Astrocyte (in vitro differentiated cells and primary cell): ENCODE measurements around the gene MICAL3. TPM values are rescaled to one million over a fixed set of nuclear protein-coding genes. Genes with fewer than 3 reads are reported as not detected.
A peak's percentile ranks its signal among the peaks of the same experiment; 100 is the strongest.

Experiments
- DNase-seq: peaks from one replicate; pipeline ENCODE4 v3.0.0-alpha.2; 2010; ENCODE audit warnings: low read depth
- FAIRE-seq: peaks from 2 replicates; lab custom pipeline; 2011; peaks lifted over from hg19 to GRCh38; lab: Jason Lieb, UNC
- H2AFZ ChIP-seq: 2 replicates; pipeline ENCODE4 v1.6.0; 2012; ENCODE audit warnings: low read depth, low read length, inconsistent platforms
- H3K27ac ChIP-seq: 2 replicates; pipeline ENCODE4 v1.5.1; 2011; ENCODE audit warnings: low read depth, low read length, inconsistent platforms
- H3K27me3 ChIP-seq: 2 replicates; pipeline ENCODE4 v1.6.0; 2011; ENCODE audit warnings: low read length, inconsistent platforms; ENCODE audit not compliant: insufficient read depth
- H3K36me3 ChIP-seq: 2 replicates; pipeline ENCODE4 v1.5.1; 2011; ENCODE audit warnings: low read length, inconsistent platforms; ENCODE audit not compliant: insufficient read depth
- H3K4me1 ChIP-seq: 2 replicates; pipeline ENCODE4 v1.5.1; 2011; ENCODE audit warnings: low read length, inconsistent platforms; ENCODE audit not compliant: insufficient read depth
- H3K4me2 ChIP-seq: 2 replicates; pipeline ENCODE4 v1.6.0; 2012; ENCODE audit warnings: low read length, inconsistent platforms
- H3K4me3 ChIP-seq: 2 replicates; pipeline ENCODE4 v1.5.1; 2011; ENCODE audit warnings: low read depth, mild to moderate bottlenecking, low read length, inconsistent platforms; ENCODE audit not compliant: insufficient read depth
- H3K79me2 ChIP-seq: 2 replicates; pipeline ENCODE4 v1.6.0; 2012; ENCODE audit warnings: mild to moderate bottlenecking, low read length, inconsistent platforms; ENCODE audit not compliant: insufficient read depth
- H3K9ac ChIP-seq: 2 replicates; pipeline ENCODE4 v1.6.0; 2012; ENCODE audit warnings: mild to moderate bottlenecking, low read length, inconsistent platforms
- H3K9me3 ChIP-seq: 2 replicates; pipeline ENCODE4 v1.5.1; 2012; ENCODE audit warnings: low read depth, mild to moderate bottlenecking, low read length, inconsistent platforms; ENCODE audit not compliant: insufficient read depth
- H4K20me1 ChIP-seq: 2 replicates; pipeline ENCODE4 v1.6.0; 2012; ENCODE audit warnings: low read length, inconsistent platforms; ENCODE audit not compliant: insufficient read depth
- H3K27ac Mint-ChIP-seq: one replicate; pipeline ENCODE4 v1.8.0; 2021; ENCODE audit warnings: mild to moderate bottlenecking, mixed read lengths; ENCODE audit not compliant: unreplicated experiment
- H3K27me3 Mint-ChIP-seq: one replicate; pipeline ENCODE4 v1.8.0; 2021; ENCODE audit warnings: low read depth, mixed read lengths; ENCODE audit not compliant: unreplicated experiment
- H3K36me3 Mint-ChIP-seq: one replicate; pipeline ENCODE4 v1.8.0; 2021; ENCODE audit warnings: low read depth, mixed read lengths; ENCODE audit not compliant: unreplicated experiment
- H3K4me1 Mint-ChIP-seq: one replicate; pipeline ENCODE4 v1.8.0; 2021; ENCODE audit warnings: low read depth, mixed read lengths; ENCODE audit not compliant: unreplicated experiment
- H3K4me3 Mint-ChIP-seq: one replicate; pipeline ENCODE4 v1.8.0; 2021; ENCODE audit warnings: mild to moderate bottlenecking, moderate library complexity, mixed read lengths; ENCODE audit not compliant: unreplicated experiment
- H3K9me3 Mint-ChIP-seq: one replicate; pipeline ENCODE4 v1.8.0; 2021; ENCODE audit warnings: mild to moderate bottlenecking, mixed read lengths; ENCODE audit not compliant: unreplicated experiment
- CTCF ChIP-seq: IDR thresholded peaks from 2 replicates; pipeline ENCODE4 v1.5.1; 2011; ENCODE audit warnings: low read depth, mild to moderate bottlenecking, inconsistent platforms, low read length, moderate library complexity; ENCODE audit not compliant: insufficient read depth
- EZH2 ChIP-seq: IDR thresholded peaks from 2 replicates; pipeline ENCODE4 v1.6.1; 2012; ENCODE audit warnings: mild to moderate bottlenecking, low read length, inconsistent platforms; ENCODE audit not compliant: insufficient read depth
- total RNA-seq: library from RNA; stranded (reverse); gene quantifications from 2 replicates; pipeline ENCODE4 v1.2.1, GENCODE V29; 2021

The MICAL3 gene
- total RNA-seq, 1 donor from 2014 or later: 113 TPM

- Histone ChIP-seq H4K20me1 (peaks cover 98% of the 10 kb centered on the region), H3K9ac (no peak overlapping the region), H3K4me1 (peaks cover 39% of the 10 kb centered on the region), H3K9me3 (no peaks in the 10 kb centered on the region), H3K27ac (no peak overlapping the region), H3K36me3 (no peaks in the 10 kb centered on the region), H3K4me2 (peak overlapping the region; percentile 39), H3K27me3 (no peaks in the 10 kb centered on the region), H3K4me3 (no peak overlapping the region), H3K79me2 (peaks cover 78% of the 10 kb centered on the region), H2AFZ (no peak overlapping the region)
- TF ChIP-seq EZH2 (no peak), CTCF (no peak)
- Mint-ChIP-seq H3K36me3 (peaks cover 5% of the 10 kb centered on the region), H3K9me3 (no peaks in the 10 kb centered on the region), H3K4me1 (peaks cover 46% of the 10 kb centered on the region), H3K4me3 (peak overlapping the region; percentile 58), H3K27me3 (no peaks in the 10 kb centered on the region), H3K27ac (peak overlapping the region; percentile 92)
- FAIRE-seq: no peak
- no peak for DNase-seq
Observed at GRCh38 chr22:17919276-17920144, 104.9 kb downstream of the MICAL3 start.

- H3K27ac ChIP-seq: no peak overlapping the region
- H3K4me2 ChIP-seq: no peak overlapping the region
- peaks cover 40% of the 10 kb centered on the region for H3K4me1 Mint-ChIP-seq
- no peaks in the 10 kb centered on the region for H3K27me3 ChIP-seq
- peaks cover 3% of the 10 kb centered on the region for H3K36me3 Mint-ChIP-seq
- no peak overlapping the region for H3K4me3 ChIP-seq
- H3K79me2 ChIP-seq: peaks cover 78% of the 10 kb centered on the region
- H3K4me3 Mint-ChIP-seq: no peak overlapping the region
- H3K4me1 ChIP-seq: peaks cover 39% of the 10 kb centered on the region
- no peaks in the 10 kb centered on the region for H3K9me3 ChIP-seq
- H3K27ac Mint-ChIP-seq: no peak overlapping the region
- no peak for FAIRE-seq
- H3K9ac ChIP-seq: no peak overlapping the region
- no peak for TF ChIP-seq EZH2
- H4K20me1 ChIP-seq: peaks cover 98% of the 10 kb centered on the region
- no peak overlapping the region for H2AFZ ChIP-seq
- H3K27me3 Mint-ChIP-seq: no peaks in the 10 kb centered on the region
- no peaks in the 10 kb centered on the region for H3K36me3 ChIP-seq
- DNase-seq: peak; percentile 70
- no peaks in the 10 kb centered on the region for H3K9me3 Mint-ChIP-seq
Observed at GRCh38 chr22:17918840-17919239, 105.5 kb downstream of the MICAL3 start.

GRCh38 chr22:17917490-17917983 is 106.8 kb downstream of the MICAL3 start:
- no peak overlapping the region for H3K27ac Mint-ChIP-seq
- Histone ChIP-seq H3K36me3 (no peaks in the 10 kb centered on the region), H3K27me3 (no peaks in the 10 kb centered on the region), H4K20me1 (peaks cover 97% of the 10 kb centered on the region), H3K4me1 (peaks cover 30% of the 10 kb centered on the region), H2AFZ (no peak overlapping the region), H3K4me3 (no peak overlapping the region), H3K27ac (no peak overlapping the region), H3K9ac (no peak overlapping the region), H3K79me2 (peaks cover 90% of the 10 kb centered on the region), H3K4me2 (no peak overlapping the region), H3K9me3 (no peaks in the 10 kb centered on the region)
- FAIRE-seq: no peak
- no peaks in the 10 kb centered on the region for H3K27me3 Mint-ChIP-seq
- no peak overlapping the region for H3K4me3 Mint-ChIP-seq
- no peaks in the 10 kb centered on the region for H3K9me3 Mint-ChIP-seq
- no peak for DNase-seq
- H3K36me3 Mint-ChIP-seq: peaks cover 5% of the 10 kb centered on the region
- TF ChIP-seq EZH2 (no peak), CTCF (no peak)
- H3K4me1 Mint-ChIP-seq: peaks cover 42% of the 10 kb centered on the region
